HEK293T (cell line): ENCODE results near the gene KCNK4.

Experiments
- CTCF ChIA-PET: fragments of 350-600 bp; formaldehyde crosslinking; extraction: SDS; loops from one replicate; lab custom pipeline; 2021; ENCODE audit warnings: antibody characterized with exemption, inconsistent platforms; lab: Yijun Ruan, JAX
- POLR2A ChIA-PET: fragments of 350-600 bp; formaldehyde crosslinking; extraction: SDS; loops from one replicate; lab custom pipeline; 2020; ENCODE audit warnings: antibody characterized with exemption, inconsistent platforms; lab: Yijun Ruan, JAX
- DNase-seq: peaks from one replicate; pipeline ENCODE4 v3.0.0; 2012; ENCODE audit warnings: mixed read lengths; ENCODE audit errors: extremely low spot score
- ARNT ChIP-seq: fragments of 450-650 bp; IDR thresholded peaks from 2 replicates; pipeline ENCODE4 v1.6.1; 2017; ENCODE audit warnings: mild to moderate bottlenecking
- BHLHE40 ChIP-seq: fragments of 450-650 bp; IDR thresholded peaks from 2 replicates; pipeline ENCODE4 v1.6.1; 2016; ENCODE audit warnings: mild to moderate bottlenecking, moderate library complexity, borderline replicate concordance
- CTBP1 ChIP-seq: fragments of 450-650 bp; IDR thresholded peaks from 2 replicates; pipeline ENCODE4 v1.6.1; 2016; ENCODE audit warnings: borderline replicate concordance
- ELF4 ChIP-seq: fragments of 450-650 bp; IDR thresholded peaks from 2 replicates; pipeline ENCODE4 v1.6.1; 2017; ENCODE audit warnings: antibody characterized with exemption
- FOXA1 ChIP-seq: fragments of 450-650 bp; IDR thresholded peaks from 2 replicates; pipeline ENCODE4 v1.6.1; 2016; ENCODE audit warnings: mild to moderate bottlenecking
- FOXK2 ChIP-seq: fragments of 450-650 bp; IDR thresholded peaks from 2 replicates; pipeline ENCODE4 v1.6.1; 2016; ENCODE audit warnings: mild to moderate bottlenecking
- FOXM1 ChIP-seq: fragments of 450-650 bp; IDR thresholded peaks from 2 replicates; pipeline ENCODE4 v1.6.1; 2017; ENCODE audit warnings: mild to moderate bottlenecking, borderline replicate concordance
- HDGF ChIP-seq: fragments of 450-650 bp; IDR thresholded peaks from 2 replicates; pipeline ENCODE4 v1.6.1; 2017; ENCODE audit warnings: antibody characterized with exemption, borderline replicate concordance
- L3MBTL2 ChIP-seq: fragments of 450-650 bp; conservative IDR thresholded peaks from 2 replicates; pipeline ENCODE4 v1.6.1; 2016; ENCODE audit warnings: mild to moderate bottlenecking
- LEF1 ChIP-seq: fragments of 450-650 bp; IDR thresholded peaks from 2 replicates; pipeline ENCODE4 v1.6.1; 2017; ENCODE audit warnings: mild to moderate bottlenecking, borderline replicate concordance
- NFRKB ChIP-seq: fragments of 450-650 bp; IDR thresholded peaks from 2 replicates; pipeline ENCODE4 v1.6.1; 2016; ENCODE audit warnings: mild to moderate bottlenecking, moderate library complexity
- PKNOX1 ChIP-seq: fragments of 450-650 bp; IDR thresholded peaks from 2 replicates; pipeline ENCODE4 v1.6.1; 2016
- SP1 ChIP-seq: fragments of 450-650 bp; IDR thresholded peaks from 2 replicates; pipeline ENCODE4 v1.6.1; 2017
- SUZ12 ChIP-seq: fragments of 450-650 bp; IDR thresholded peaks from 2 replicates; pipeline ENCODE4 v1.6.1; 2016; ENCODE audit warnings: mild to moderate bottlenecking
- TARDBP ChIP-seq: fragments of 450-650 bp; IDR thresholded peaks from 2 replicates; pipeline ENCODE4 v1.6.1; 2016
- ZNF384 ChIP-seq: fragments of 450-650 bp; IDR thresholded peaks from 2 replicates; pipeline ENCODE4 v1.6.1; 2016

KCNK4 gene

GRCh38 chr11:64298966-64299846 lies 8.1 kb downstream of the KCNK4 start:
- CTCF ChIA-PET = no interaction called here
- POLR2A ChIA-PET = no interaction called here
- no peak for TF ChIP-seq ELF4
- TF ChIP-seq ZNF384 = no peak
- no peak for TF ChIP-seq ARNT
- no peak for TF ChIP-seq NFRKB
- DNase-seq = no peak

- DNase-seq = no peak
- CTCF ChIA-PET = interaction anchor here (0.8 to 5.4 kb wide), 9 partner anchors 10 to 76 kb away, joined by 3 to 66 read pairs (median 6); partner anchors contain the start of genes KCNK4, PRDX5 and TRMT112
- POLR2A ChIA-PET = interaction anchor here (1.0 to 5.8 kb wide), 3 partner anchors 10 to 29 kb away, joined by 3 to 79 read pairs (median 4); partner anchors contain the start of gene BAD
- TF ChIP-seq FOXA1 (no peak), NFRKB (no peak), SP1 (no peak), PKNOX1 (no peak), SUZ12 (no peak), HDGF (no peak), ELF4 (no peak), FOXM1 (no peak), FOXK2 (no peak), TARDBP (no peak), CTBP1 (no peak), BHLHE40 (no peak), ZNF384 (no peak)
These were observed 8.9 kb downstream of the KCNK4 start, which contains the start of gene CATSPERZ for GRCh38 chr11:64299847-64300648. Gene CATSPERZ (plus strand): TSS chr11:64300358. CDS start chr11:64300411, 53 bp downstream.

GRCh38 chr11:64303109-64304031 lies 12.3 kb downstream of the KCNK4 start:
- ChIA-PET POLR2A (interaction anchor here (0.7 to 7.0 kb wide), 12 partner anchors 13 to 118 kb away, joined by 3 to 79 read pairs (median 8); partner anchors contain the start of genes BAD, GPR137, PPP1R14B and PRDX5), CTCF (interaction anchor here (0.5 to 5.4 kb wide), 9 partner anchors 15 to 99 kb away, joined by 3 to 66 read pairs (median 7); partner anchors contain the start of genes PLCB3, PRDX5 and TRMT112)
- TF ChIP-seq NFRKB = no peak
- TF ChIP-seq FOXM1 = no peak
- no peak for TF ChIP-seq FOXK2
- TF ChIP-seq PKNOX1 = no peak
- TF ChIP-seq HDGF = no peak
- TF ChIP-seq LEF1 = no peak
- no peak for TF ChIP-seq BHLHE40
- no peak for TF ChIP-seq ZNF384
- TF ChIP-seq TARDBP = no peak
- no peak for TF ChIP-seq L3MBTL2
- no peak for TF ChIP-seq FOXA1
- TF ChIP-seq CTBP1 = no peak
- no peak for TF ChIP-seq SUZ12
- no peak for TF ChIP-seq ELF4
- TF ChIP-seq SP1 = no peak

GRCh38 chr11:64304032-64304315 lies 12.9 kb downstream of the KCNK4 start:
- no peak for DNase-seq
- ChIA-PET POLR2A (interaction anchor here (0.7 to 7.0 kb wide), 14 partner anchors 13 to 119 kb away, joined by 3 to 79 read pairs (median 8); partner anchors contain the start of genes BAD, GPR137, PPP1R14B and PRDX5), CTCF (interaction anchor here (0.5 to 5.4 kb wide), 10 partner anchors 14 to 99 kb away, joined by 3 to 66 read pairs (median 6); partner anchors contain the start of genes PLCB3, PRDX5 and TRMT112)
- TF ChIP-seq ARNT (no peak), HDGF (no peak), PKNOX1 (no peak), BHLHE40 (no peak), FOXM1 (no peak), TARDBP (no peak), ZNF384 (no peak)

More at GRCh38 chr11:64303109-64304031, 12.3 kb downstream of the KCNK4 start:
- no peak for DNase-seq
